Esophagus muscularis mucosa (tissue), 4 donors: ENCODE measurements around the gene SAP25. TPM values are rescaled to one million over a fixed set of nuclear protein-coding genes. Genes with fewer than 3 reads are reported as not detected.

Source experiments
- DNase-seq: peaks from one replicate; pipeline ENCODE4 v3.0.0-alpha.2; 2017; ENCODE audit errors: extremely low spot score
- H3K27ac ChIP-seq, 4 donors: fragments of 200-600 bp; sonication (generic); replicated peaks in 1 of 4; 1 replicate in 3 of 4; 2 replicates in 1 of 4; pipeline ENCODE4 v1.5.1; 2016 to 2019; ENCODE audit warnings: mild to moderate bottlenecking in 1 of 4
- H3K27me3 ChIP-seq, 4 donors: fragments of 200-600 bp; sonication (generic); one replicate each; pipeline versions ENCODE4 v1.5.1 to v1.6.0; 2016 to 2019
- H3K36me3 ChIP-seq, 4 donors: fragments of 200-600 bp; sonication (generic); one replicate each; pipeline ENCODE4 v1.5.1; 2016 to 2019
- H3K4me1 ChIP-seq, 4 donors: fragments of 200-600 bp; sonication (generic); one replicate each; pipeline ENCODE4 v1.5.1; 2016 to 2019
- H3K4me3 ChIP-seq, 4 donors: fragments of 200-600 bp; sonication (generic); 1 replicate in 2 of 4; 2 replicates in 2 of 4; pipeline ENCODE4 v1.5.1; 2016 to 2019; ENCODE audit warnings: mild to moderate bottlenecking in 4 of 4, moderate library complexity in 1 of 4
- H3K9me3 ChIP-seq, 4 donors: fragments of 200-600 bp; sonication (generic); 1 replicate in 3 of 4; 2 replicates in 1 of 4; pipeline ENCODE4 v1.5.1; 2016 to 2019
- EP300 ChIP-seq: sonication (generic); formaldehyde crosslinking; IDR thresholded peaks from one replicate; pipeline ENCODE4 v1.6.1; 2017; ENCODE audit warnings: antibody characterized with exemption
- POLR2A ChIP-seq: fragments of 450-650 bp; IDR thresholded peaks from one replicate; pipeline ENCODE4 v1.6.1; 2017; ENCODE audit warnings: antibody characterized with exemption, moderate library complexity, mild to moderate bottlenecking, low read depth
- POLR2AphosphoS5 ChIP-seq, 2 donors: sonication (generic); formaldehyde crosslinking; IDR thresholded peaks; one replicate each; pipeline ENCODE4 v1.6.1; 2017; ENCODE audit warnings: antibody characterized with exemption in 2 of 2
- WGBS: methylation state at CpG from one replicate; pipeline ENCODE4 v1.1.5; 2018; 5-methylcytosine and 5-hydroxymethylcytosine counted together
- intact Hi-C: fragments of 100-400 bp; cut with DNase I; formaldehyde crosslinking; loops from one replicate; pipeline ENCODE4 v1.15.1; 2023
- total RNA-seq, 4 donors: library from RNA; depleted of rRNA; stranded (reverse); fragments of >200 nt; gene quantifications; one replicate each; pipeline versions ENCODE4 v1.1.0 to v1.2.1, GENCODE V29; 2016
- TF ChIP-seq, protein P1 (sequence below), 3 experiments: fragments of 200-600 bp in 2 of 3; fragments of 450-650 bp in 1 of 3; sonication (generic) in 2 of 3; IDR thresholded peaks; one replicate each; pipeline ENCODE4 v1.5.1; 2017 to 2019; ENCODE audit warnings: antibody characterized with exemption in 3 of 3, mild to moderate bottlenecking in 2 of 3, moderate library complexity in 1 of 3

Gene SAP25
- total RNA-seq, 4 donors from 2014 or later = 0.83 to 0.92 TPM; not detected in 2

GRCh38 chr7:100546926-100547800 is 26.5 kb downstream of the SAP25 start:
- TF ChIP-seq POLR2AphosphoS5 (IDR thresholded peaks at IDR 0.05) = no peak
- TF ChIP-seq, protein P1, sequence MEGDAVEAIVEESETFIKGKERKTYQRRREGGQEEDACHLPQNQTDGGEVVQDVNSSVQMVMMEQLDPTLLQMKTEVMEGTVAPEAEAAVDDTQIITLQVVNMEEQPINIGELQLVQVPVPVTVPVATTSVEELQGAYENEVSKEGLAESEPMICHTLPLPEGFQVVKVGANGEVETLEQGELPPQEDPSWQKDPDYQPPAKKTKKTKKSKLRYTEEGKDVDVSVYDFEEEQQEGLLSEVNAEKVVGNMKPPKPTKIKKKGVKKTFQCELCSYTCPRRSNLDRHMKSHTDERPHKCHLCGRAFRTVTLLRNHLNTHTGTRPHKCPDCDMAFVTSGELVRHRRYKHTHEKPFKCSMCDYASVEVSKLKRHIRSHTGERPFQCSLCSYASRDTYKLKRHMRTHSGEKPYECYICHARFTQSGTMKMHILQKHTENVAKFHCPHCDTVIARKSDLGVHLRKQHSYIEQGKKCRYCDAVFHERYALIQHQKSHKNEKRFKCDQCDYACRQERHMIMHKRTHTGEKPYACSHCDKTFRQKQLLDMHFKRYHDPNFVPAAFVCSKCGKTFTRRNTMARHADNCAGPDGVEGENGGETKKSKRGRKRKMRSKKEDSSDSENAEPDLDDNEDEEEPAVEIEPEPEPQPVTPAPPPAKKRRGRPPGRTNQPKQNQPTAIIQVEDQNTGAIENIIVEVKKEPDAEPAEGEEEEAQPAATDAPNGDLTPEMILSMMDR (IDR thresholded peaks at IDR 0.05) = no peak
- TF ChIP-seq POLR2A = no peak
- no peak for TF ChIP-seq EP300
- H3K4me3 ChIP-seq = peak overlapping the region in 2 of 4 donors; percentile 6 to 9
- DNase-seq = no peak
- H3K27ac ChIP-seq = peak overlapping the region; percentile 91 to 92 (median 92)
- H3K36me3 ChIP-seq = peaks cover 0 to 32% (median 28%) of the 10 kb centered on the region in 4 donors
- intact Hi-C loops = no loop called here
- 40% methylated on average over 9 of the region's 9 CpGs for WGBS
- no peaks in the 10 kb centered on the region for H3K9me3 ChIP-seq
- H3K27me3 ChIP-seq = no peaks in the 10 kb centered on the region
- H3K4me1 ChIP-seq = peaks cover 49 to 78% (median 74%) of the 10 kb centered on the region in 4 donors

DNA sequence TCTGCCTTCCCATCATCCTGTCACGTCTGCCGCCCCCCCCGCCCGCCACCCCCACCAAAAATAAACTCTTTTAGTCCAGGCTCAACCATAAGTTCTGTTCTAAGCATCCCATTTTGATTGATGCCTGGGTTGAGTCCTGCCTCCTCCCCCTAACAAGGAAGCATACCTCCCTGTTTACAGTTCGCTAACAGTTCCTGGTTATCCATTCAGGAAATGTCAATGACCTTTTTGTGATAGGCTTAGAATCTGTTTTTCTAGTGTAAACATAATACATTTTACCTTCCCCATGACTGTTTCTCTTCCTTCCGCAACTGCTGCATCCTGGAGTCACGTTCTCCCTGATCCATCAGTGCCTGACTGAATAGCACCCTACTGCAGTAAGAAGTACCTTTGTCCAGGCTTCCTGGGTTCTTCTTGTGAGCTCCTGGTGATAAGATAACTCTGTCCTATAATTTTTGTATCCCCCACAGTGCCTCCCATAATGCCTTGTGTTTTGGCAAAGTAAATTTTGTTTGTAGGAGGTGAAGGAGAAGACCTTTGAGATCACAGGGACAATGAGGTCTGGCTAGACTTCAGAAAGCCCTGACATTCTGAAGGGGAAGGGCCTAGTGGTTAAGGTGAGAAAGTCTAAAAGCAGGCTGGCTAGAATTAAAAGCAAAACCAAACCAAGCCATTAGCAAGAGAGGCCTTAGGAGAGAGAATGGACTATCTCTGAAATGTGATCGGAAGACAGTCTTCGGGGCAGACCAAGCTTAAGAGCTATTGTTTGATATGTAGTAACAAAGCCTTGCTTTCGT is 27.4 kb downstream of the SAP25 start:
- Histone ChIP-seq H3K27ac (peak overlapping the region; percentile 91 to 92 (median 92)), H3K4me3 (peak overlapping the region; percentile 2 to 23 (median 8)), H3K9me3 (no peaks in the 10 kb centered on the region), H3K36me3 (peaks cover 0 to 23% (median 20%) of the 10 kb centered on the region in 4 donors), H3K4me1 (peaks cover 49 to 86% (median 82%) of the 10 kb centered on the region in 4 donors), H3K27me3 (no peaks in the 10 kb centered on the region)
- TF ChIP-seq POLR2AphosphoS5 (IDR thresholded peaks at IDR 0.05) (no peak), POLR2A (no peak), EP300 (no peak)
- TF ChIP-seq, protein P1 (IDR thresholded peaks at IDR 0.05) = no peak
- WGBS = 37% methylated on average over 10 of the region's 10 CpGs
- intact Hi-C loops = no loop called here
- DNase-seq = no peak

DNA sequence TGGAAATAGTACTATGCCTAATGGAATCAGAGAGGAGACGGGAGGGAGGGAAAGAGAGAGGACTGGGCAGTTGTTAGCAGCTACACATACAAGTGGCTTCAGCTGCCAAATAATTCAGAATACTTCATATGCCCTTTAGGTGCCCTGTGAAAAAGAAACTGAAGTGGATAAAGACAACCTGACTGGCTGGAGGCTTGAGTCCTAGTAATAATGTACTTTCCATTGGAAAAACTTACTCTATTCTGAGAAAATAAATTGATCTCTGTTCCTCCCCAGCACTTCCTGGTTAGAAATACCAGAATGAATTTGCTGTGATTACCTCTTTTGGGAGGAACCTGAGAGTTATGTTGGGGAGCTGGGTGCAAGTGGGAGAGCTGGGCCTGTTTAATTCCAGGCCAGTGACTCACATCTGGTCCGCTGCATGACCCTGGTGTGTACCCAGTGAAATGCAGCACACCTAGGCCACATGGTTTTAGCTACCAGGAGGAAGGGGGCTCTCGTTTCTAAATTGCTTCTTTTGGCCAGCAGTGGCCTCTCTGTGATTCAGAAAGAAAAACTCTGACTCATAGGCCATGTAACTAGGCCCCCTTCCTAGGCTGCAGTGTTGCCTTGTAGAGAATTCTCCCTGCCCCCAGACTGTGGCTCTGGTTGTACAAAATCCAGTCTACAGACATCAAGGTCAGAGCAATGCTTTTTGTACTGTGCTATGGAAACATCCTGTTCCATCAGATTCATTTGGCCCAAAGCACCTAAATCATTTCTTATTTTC is 28.2 kb downstream of the SAP25 start:
- no peak for TF ChIP-seq EP300
- TF ChIP-seq POLR2A = no peak
- TF ChIP-seq POLR2AphosphoS5 (IDR thresholded peaks at IDR 0.05) = peak; percentile 78 to 79
- DNase-seq = no peak
- Histone ChIP-seq H3K4me1 (peaks cover 49 to 94% (median 90%) of the 10 kb centered on the region in 4 donors), H3K9me3 (no peaks in the 10 kb centered on the region), H3K4me3 (peak overlapping the region; percentile 2 to 23 (median 12)), H3K36me3 (peaks cover 0 to 16% (median 13%) of the 10 kb centered on the region in 4 donors), H3K27ac (peak overlapping the region; percentile 91 to 92 (median 92)), H3K27me3 (no peaks in the 10 kb centered on the region)
- WGBS = 35% methylated on average over 3 of the region's 3 CpGs
- intact Hi-C loops = no loop called here

- WGBS = 33% methylated on average over 1 of the region's 1 CpG
- H3K27me3 ChIP-seq = no peaks in the 10 kb centered on the region
- no peaks in the 10 kb centered on the region for H3K9me3 ChIP-seq
- no peak for DNase-seq
- peak; percentile 28 to 38 for TF ChIP-seq POLR2AphosphoS5 (IDR thresholded peaks at IDR 0.05)
- TF ChIP-seq, protein P1 (IDR thresholded peaks at IDR 0.05) = no peak
- intact Hi-C loops = no loop called here
- H3K4me1 ChIP-seq = peaks cover 53 to 99% (median 95%) of the 10 kb centered on the region in 4 donors
- peak overlapping the region; percentile 91 to 92 (median 92) for H3K27ac ChIP-seq
- peaks cover 0 to 10% (median 8%) of the 10 kb centered on the region in 4 donors for H3K36me3 ChIP-seq
- H3K4me3 ChIP-seq = peak overlapping the region; percentile 1 to 23 (median 12)
Measured at GRCh38 chr7:100544967-100545359, 28.7 kb downstream of the SAP25 start.
